Epithelial cell of proximal tubule (primary cell): ENCODE data around the gene LGI4. TPM values are rescaled to one million over a fixed set of nuclear protein-coding genes. Genes with fewer than 3 reads are reported as not detected.
A peak's percentile ranks its signal among the peaks of the same experiment; 100 is the strongest.

Experiments
- DNase-seq: peaks from one replicate; pipeline ENCODE4 v3.0.0-alpha.2; 2011; ENCODE audit warnings: low read depth
- H3K4me3 ChIP-seq: 2 replicates; pipeline ENCODE4 v1.5.1; 2011; ENCODE audit warnings: low read depth, mild to moderate bottlenecking, low read length
- CTCF ChIP-seq: conservative IDR thresholded peaks from 2 replicates; pipeline ENCODE4 v1.5.1; 2012; ENCODE audit warnings: low read depth, mild to moderate bottlenecking, low read length
- total RNA-seq: library from RNA; depleted of rRNA; stranded (reverse); fragments of >200 nt; gene quantifications from 2 replicates; pipeline ENCODE4 v1.2.3, GENCODE V29; 2015

The LGI4 gene
- total RNA-seq, 1 donor from 2014 or later = not detected

GRCh38 chr19:35126624-35126959, 8.3 kb downstream of the LGI4 start:
- TF ChIP-seq CTCF = no peak
- no peak for DNase-seq

GRCh38 chr19:35125749-35126623, 8.9 kb downstream of the LGI4 start:
- H3K4me3 ChIP-seq = no peak overlapping the region
- TF ChIP-seq CTCF = no peak
- no peak for DNase-seq

More at GRCh38 chr19:35126624-35126959, 8.3 kb downstream of the LGI4 start:
- H3K4me3 ChIP-seq = no peak overlapping the region

- no peak for TF ChIP-seq CTCF
- no peak overlapping the region for H3K4me3 ChIP-seq
- DNase-seq = no peak
Observed at GRCh38 chr19:35125270-35125717, 9.6 kb downstream of the LGI4 start.

- TF ChIP-seq CTCF = no peak
- peak overlapping the region; percentile 77 for H3K4me3 ChIP-seq
- DNase-seq = no peak
Observed at GRCh38 chr19:35124098-35125060, 10.5 kb downstream of the LGI4 start.

- H3K4me3 ChIP-seq = peak overlapping the region; percentile 77
- TF ChIP-seq CTCF = no peak
- no peak for DNase-seq
Observed at GRCh38 chr19:35123573-35123972, 11.3 kb downstream of the LGI4 start.

- DNase-seq = no peak
- no peak for TF ChIP-seq CTCF
- no peak overlapping the region for H3K4me3 ChIP-seq
Observed at GRCh38 chr19:35122687-35123551, 11.9 kb downstream of the LGI4 start.
